Heart left ventricle (tissue), 16 donors: ENCODE measurements around the gene SPTLC3. TPM values are rescaled to one million over a fixed set of nuclear protein-coding genes. Genes with fewer than 3 reads are reported as not detected.

Experiments
- ATAC-seq, 4 donors: fragments of 200-7000 bp; cut with Tn5 transposase; one replicate each; pipeline ENCODE4 v1.9.1; 2020 to 2022; ENCODE audit warnings: moderate library complexity in 4 of 4, mild to moderate bottlenecking in 3 of 4, moderate number of reproducible peaks in 1 of 4
- DNase-seq, 5 donors: peaks; one replicate each; pipeline ENCODE4 v3.0.0-alpha.2; 2020
- H3K27ac ChIP-seq, 12 donors: fragments of 200-600 bp; sonication (generic) in 4 of 12; one replicate each; pipeline versions ENCODE4 v1.5.0 to v1.8.0; 2016 to 2022; ENCODE audit warnings: mild to moderate bottlenecking in 2 of 12
- H3K27me3 ChIP-seq, 9 donors: fragments of 200-600 bp; sonication (generic) in 2 of 9; one replicate each; pipeline versions ENCODE4 v1.5.1 to v1.8.0; 2016 to 2022; ENCODE audit warnings: mild to moderate bottlenecking in 3 of 9
- H3K36me3 ChIP-seq, 9 donors: fragments of 200-600 bp; sonication (generic) in 2 of 9; one replicate each; pipeline versions ENCODE4 v1.5.0 to v1.8.0; 2018 to 2022; ENCODE audit warnings: mild to moderate bottlenecking in 2 of 9
- H3K4me1 ChIP-seq, 12 donors: fragments of 200-600 bp; sonication (generic) in 4 of 12; one replicate each; pipeline versions ENCODE4 v1.5.0 to v1.8.0; 2016 to 2022; ENCODE audit warnings: mild to moderate bottlenecking in 3 of 12
- H3K4me3 ChIP-seq, 12 donors: fragments of 200-600 bp; sonication (generic) in 4 of 12; one replicate each; pipeline versions ENCODE4 v1.5.0 to v1.8.0; 2017 to 2022; ENCODE audit warnings: mild to moderate bottlenecking in 9 of 12, moderate library complexity in 4 of 12
- H3K9me3 ChIP-seq, 12 donors: fragments of 200-600 bp; sonication (generic) in 4 of 12; one replicate each; pipeline versions ENCODE4 v1.5.0 to v1.8.0; 2016 to 2022; ENCODE audit warnings: mild to moderate bottlenecking in 1 of 12
- POLR2A ChIP-seq, 2 donors: fragments of 450-650 bp; IDR thresholded peaks; one replicate each; pipeline ENCODE4 v1.6.1; 2017; ENCODE audit warnings: antibody characterized with exemption in 2 of 2, mild to moderate bottlenecking in 2 of 2, moderate library complexity in 2 of 2
- WGBS, 4 donors: extraction: QIAGEN DNeasy Blood & Tissue Kit in 2 of 4; methylation state at CpG; one replicate each; pipeline versions ENCODE4 v1.1.5 to v1.1.7; 2013 to 2018; 5-methylcytosine and 5-hydroxymethylcytosine counted together
- intact Hi-C, 10 donors: fragments of 100-400 bp; cut with DNase I; formaldehyde crosslinking; loops; one replicate each; pipeline versions ENCODE4 v1.11.1 to v1.14.2; 2022
- polyA plus RNA-seq, 2 donors: library from polyadenylated mRNA; stranded (reverse); fragments of 200-250 nt; gene quantifications; one replicate each; pipeline ENCODE4 v1.2.3, GENCODE V29; 2013
- total RNA-seq, 9 donors: library from RNA; depleted of rRNA in 2 of 9; stranded (reverse); fragments of >200 nt in 2 of 9; fragmentation: NEBNext Ultra II Directional in 3 of 9; extraction: Animal tissue kit (Norgen Biotek cat#: 25700) in 3 of 9; gene quantifications; one replicate each; pipeline versions ENCODE4 v1.1.0 to v1.2.4, GENCODE V29; 2016 to 2023
- TF ChIP-seq, protein P1 (sequence below), 12 donors: fragments of 200-600 bp; sonication (generic) in 4 of 12; IDR thresholded peaks; one replicate each; pipeline versions ENCODE4 v1.5.0 to v1.8.0; 2018 to 2022; ENCODE audit warnings: antibody characterized with exemption in 12 of 12, mild to moderate bottlenecking in 5 of 12
- donor health status: ischemic (EF 13 %, LVEDD 7.1; RV severe dilation, severe dysfunction).
- donor health status: healthy with polysubstance abuse.
- donor health status: DM: no; HTN: yes; CAD: no.
- donor health status: DM: no; HTN: no; CAD: no.
- donor health status: ischemic (EF 25% LVEDD 6.9; RV normal size, moderate dysfunction).
- donor health status: ischemic (EF 25% LVEDD 5.7; RV mildly dilated, moderate dysfunction).
- donor health status: healthy.
- donor health status: DM: yes; HTN: yes; CAD: no.
- donor health status: ischemic (EF 35%, LVEDD 5.7; RV mildly dilated, moderate dysfunction).
- donor health status: nonischemic (EF 11% LVEDD 7.7; RV severe dilation, severe dysfunction).
- donor health status: DM: yes; HTN: yes; CAD: no.
- donor health status: PGD.
- donor health status: ischemic (EF 29% LVEDD 5.4; RV normal size, mild dysfunction).
- donor health status: nonischemic (EF 23%, LVEDD 6.1; RV moderate dilation, normal function).

The SPTLC3 gene
- total and polyA plus RNA-seq, 11 donors = 0.57 to 15.4 (median 6.0) TPM

DNA sequence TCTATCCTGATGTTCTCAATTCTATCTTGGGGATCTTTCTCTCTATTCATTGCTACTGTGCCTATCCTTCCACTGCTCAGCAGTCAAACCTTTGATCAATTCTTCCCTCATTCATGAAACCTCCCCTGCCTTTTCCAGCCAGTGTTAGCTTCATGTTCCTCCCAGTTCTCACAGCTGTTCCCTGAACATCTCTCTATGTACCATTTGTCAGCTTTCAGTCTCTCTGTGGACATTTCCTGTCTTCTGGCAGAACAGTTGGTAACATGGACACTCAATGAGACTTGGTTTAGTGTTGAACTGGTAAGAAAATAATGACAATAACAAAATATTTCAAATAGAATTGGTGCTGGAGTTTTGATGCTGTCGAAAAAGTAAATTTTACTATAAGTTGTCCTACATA, 26.2 kb downstream of the SPTLC3 start:
- intact Hi-C loops = no loop called here
- Histone ChIP-seq H3K36me3 (no peaks in the 10 kb centered on the region), H3K27me3 (no peaks in the 10 kb centered on the region), H3K4me1 (peaks cover 0 to 5% (median 0%) of the 10 kb centered on the region in 12 donors), H3K9me3 (no peaks in the 10 kb centered on the region), H3K27ac (no peak overlapping the region), H3K4me3 (no peak overlapping the region)
- no peak for TF ChIP-seq POLR2A (IDR thresholded peaks at IDR 0.05)
- TF ChIP-seq, protein P1, sequence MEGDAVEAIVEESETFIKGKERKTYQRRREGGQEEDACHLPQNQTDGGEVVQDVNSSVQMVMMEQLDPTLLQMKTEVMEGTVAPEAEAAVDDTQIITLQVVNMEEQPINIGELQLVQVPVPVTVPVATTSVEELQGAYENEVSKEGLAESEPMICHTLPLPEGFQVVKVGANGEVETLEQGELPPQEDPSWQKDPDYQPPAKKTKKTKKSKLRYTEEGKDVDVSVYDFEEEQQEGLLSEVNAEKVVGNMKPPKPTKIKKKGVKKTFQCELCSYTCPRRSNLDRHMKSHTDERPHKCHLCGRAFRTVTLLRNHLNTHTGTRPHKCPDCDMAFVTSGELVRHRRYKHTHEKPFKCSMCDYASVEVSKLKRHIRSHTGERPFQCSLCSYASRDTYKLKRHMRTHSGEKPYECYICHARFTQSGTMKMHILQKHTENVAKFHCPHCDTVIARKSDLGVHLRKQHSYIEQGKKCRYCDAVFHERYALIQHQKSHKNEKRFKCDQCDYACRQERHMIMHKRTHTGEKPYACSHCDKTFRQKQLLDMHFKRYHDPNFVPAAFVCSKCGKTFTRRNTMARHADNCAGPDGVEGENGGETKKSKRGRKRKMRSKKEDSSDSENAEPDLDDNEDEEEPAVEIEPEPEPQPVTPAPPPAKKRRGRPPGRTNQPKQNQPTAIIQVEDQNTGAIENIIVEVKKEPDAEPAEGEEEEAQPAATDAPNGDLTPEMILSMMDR (IDR thresholded peaks at IDR 0.05) = no peak
- DNase-seq = no peak
- WGBS, 4 donors = 74 to 94% (median 91%) methylated on average over 1 of the region's 1 CpG
- no peak for ATAC-seq

DNA sequence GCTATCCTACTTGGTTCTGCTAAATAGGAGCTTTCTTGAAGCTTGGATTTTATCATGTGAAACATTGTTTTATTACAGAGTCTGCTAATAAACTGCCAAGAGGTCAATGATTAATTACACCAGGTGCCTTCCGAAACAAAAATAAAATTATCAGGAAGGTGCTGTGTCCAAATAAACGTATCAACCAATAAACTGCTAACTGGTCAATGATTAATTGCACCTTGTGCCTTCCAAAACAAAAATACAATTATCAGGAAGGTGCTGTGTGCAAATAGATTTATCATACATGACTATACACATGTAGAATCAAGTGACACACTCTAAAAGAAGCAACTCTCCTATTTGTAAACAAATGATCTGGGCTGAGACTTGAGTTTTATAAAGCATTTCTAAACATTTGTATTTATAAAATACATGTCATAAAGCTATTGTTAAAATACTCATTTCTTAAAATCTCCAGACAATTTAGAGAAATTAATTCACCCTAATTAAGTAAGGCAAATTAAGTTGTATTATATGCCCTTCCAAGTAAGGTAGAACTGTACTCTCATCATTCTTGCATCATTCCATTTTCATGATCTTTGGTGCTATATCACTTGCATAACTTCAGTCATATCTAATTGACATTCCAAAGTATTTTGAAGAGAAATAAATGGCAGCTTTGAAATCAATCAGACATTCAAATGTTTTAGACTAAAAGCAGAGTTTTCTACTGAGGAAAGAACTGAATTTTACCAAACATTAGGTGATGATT, 26.8 kb downstream of the SPTLC3 start:
- WGBS, 4 donors = 75 to 88% (median 77%) methylated on average over 2 of the region's 2 CpGs
- intact Hi-C loops = no loop called here
- H3K4me3 ChIP-seq = no peak overlapping the region

DNA sequence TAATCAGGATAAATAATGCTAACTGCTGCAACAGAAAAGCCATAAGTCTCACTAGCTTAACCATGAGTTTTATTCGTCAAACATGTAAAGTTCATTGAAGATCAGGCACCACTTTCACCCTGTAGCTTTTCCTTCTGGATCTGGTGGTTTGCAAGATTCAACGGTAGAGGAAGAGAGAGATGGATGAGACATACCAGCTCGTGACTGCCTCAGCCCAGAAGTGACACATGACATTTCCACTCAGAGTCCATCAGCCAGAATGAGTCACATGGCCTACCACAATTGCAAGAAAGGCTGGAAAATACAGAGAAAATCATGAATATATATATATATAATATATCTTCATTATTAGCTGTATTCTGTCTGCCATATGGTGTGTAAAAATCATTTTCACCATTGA, 29.0 kb downstream of the SPTLC3 start:
- no peaks in the 10 kb centered on the region for H3K9me3 ChIP-seq
- ATAC-seq (no peak), DNase-seq (no peak)
- H3K4me3 ChIP-seq = no peak overlapping the region
- no peak overlapping the region for H3K27ac ChIP-seq
- H3K4me1 ChIP-seq = peaks cover 0 to 3% (median 0%) of the 10 kb centered on the region in 12 donors
- no peaks in the 10 kb centered on the region for H3K36me3 ChIP-seq
- H3K27me3 ChIP-seq = no peaks in the 10 kb centered on the region
- intact Hi-C loops = no loop called here
- 83 to 94% (median 86%) methylated on average over 3 of the region's 3 CpGs for WGBS, 4 donors
- no peak for TF ChIP-seq POLR2A (IDR thresholded peaks at IDR 0.05)
- TF ChIP-seq, protein P1 (IDR thresholded peaks at IDR 0.05) = no peak

More for the DNA sequence above, 26.8 kb downstream of the SPTLC3 start:
- DNase-seq (no peak), ATAC-seq (no peak)
- no peak for TF ChIP-seq POLR2A (IDR thresholded peaks at IDR 0.05)
- TF ChIP-seq, protein P1 (IDR thresholded peaks at IDR 0.05) = no peak
- no peaks in the 10 kb centered on the region for H3K4me1 ChIP-seq
- H3K36me3 ChIP-seq = no peaks in the 10 kb centered on the region
- no peaks in the 10 kb centered on the region for H3K27me3 ChIP-seq
- H3K27ac ChIP-seq = no peak overlapping the region
- no peaks in the 10 kb centered on the region for H3K9me3 ChIP-seq

DNA sequence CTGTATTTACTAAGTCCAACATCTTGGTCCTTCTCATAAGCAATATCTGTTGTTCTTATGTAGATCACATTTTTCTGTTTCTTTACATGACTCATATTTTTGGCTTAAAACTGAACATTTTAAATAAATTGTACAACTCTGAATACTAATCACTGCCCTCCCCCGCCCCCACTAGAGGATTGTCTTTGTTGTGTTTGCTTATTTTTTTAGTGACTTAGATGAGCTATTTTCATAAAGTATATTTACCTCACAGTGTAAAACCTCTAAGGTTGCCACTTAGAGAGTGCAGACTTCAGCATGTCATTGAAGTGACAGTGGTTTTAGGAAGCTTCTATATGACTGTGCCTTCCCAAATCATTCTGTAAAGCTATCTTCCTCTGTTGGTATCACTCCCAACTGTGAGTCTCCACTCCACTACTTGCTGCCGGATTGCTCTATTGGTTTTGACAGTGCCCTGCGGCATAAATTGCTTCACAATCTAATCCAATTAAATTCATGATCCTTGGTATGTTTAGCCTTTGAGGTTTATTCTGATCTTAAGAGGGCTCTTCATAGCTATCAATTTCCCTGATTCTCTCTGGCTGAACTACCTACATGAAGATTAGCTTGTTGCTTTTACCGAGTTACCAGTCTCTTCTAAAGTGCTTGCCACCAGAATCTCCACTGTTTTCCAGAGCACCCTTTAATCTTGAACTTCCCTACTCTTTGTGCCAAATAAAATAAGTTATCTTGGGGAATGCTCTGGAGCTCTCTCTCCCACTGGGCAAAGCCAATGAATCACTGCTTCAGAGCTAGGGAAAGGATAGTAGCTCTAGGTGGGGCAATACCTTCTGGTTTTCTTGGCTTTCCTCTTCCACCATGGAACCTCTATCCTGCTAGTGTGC, 33.0 kb downstream of the SPTLC3 start:
- Histone ChIP-seq H3K36me3 (no peaks in the 10 kb centered on the region), H3K27ac (no peak overlapping the region), H3K4me3 (no peak overlapping the region), H3K27me3 (no peaks in the 10 kb centered on the region), H3K9me3 (no peaks in the 10 kb centered on the region), H3K4me1 (peaks cover 0 to 9% (median 0%) of the 10 kb centered on the region in 12 donors)
- no peak for ATAC-seq
- WGBS, 4 donors = 63 to 82% (median 71%) methylated on average over 4 of the region's 4 CpGs
- TF ChIP-seq, protein P1 (IDR thresholded peaks at IDR 0.05) = no peak
- TF ChIP-seq POLR2A (IDR thresholded peaks at IDR 0.05) = no peak
- DNase-seq = no peak
- intact Hi-C loops = no loop called here
